GM23338 (cell line): ENCODE data around the gene TMEM61. TPM values are rescaled to one million over a fixed set of nuclear protein-coding genes. Genes with fewer than 3 reads are reported as not detected.
A peak's percentile ranks its signal among the peaks of the same experiment; 100 is the strongest.

ENCODE experiments used
- ATAC-seq: fragments of 200-7000 bp; cut with Tn5 transposase; 3 replicates; pipeline ENCODE4 v1.9.1; 2020
- DNase-seq: peaks from one replicate; pipeline ENCODE4 v3.0.0-alpha.2; 2015; ENCODE audit warnings: low spot score
- H2AFZ ChIP-seq: fragments of 200-600 bp; sonication (generic); 2 replicates; pipeline ENCODE4 v1.8.0; 2016; ENCODE audit warnings: antibody characterized with exemption, mild to moderate bottlenecking, moderate library complexity
- H3F3A ChIP-seq: fragments of 200-600 bp; sonication (generic); replicated peaks from 2 replicates; pipeline ENCODE4 v1.8.0; 2017; ENCODE audit warnings: antibody characterized with exemption, mixed run types, low read depth
- H3K27ac ChIP-seq: fragments of 200-600 bp; sonication (generic); 2 replicates; pipeline ENCODE4 v1.6.1; 2016; ENCODE audit warnings: low read depth
- H3K27me3 ChIP-seq: fragments of 200-600 bp; sonication (generic); 2 replicates; pipeline ENCODE4 v1.8.0; 2016; ENCODE audit warnings: mild to moderate bottlenecking, mixed run types, moderate library complexity; ENCODE audit not compliant: insufficient read depth
- H3K36me3 ChIP-seq: fragments of 200-600 bp; sonication (generic); 2 replicates; pipeline ENCODE4 v1.8.0; 2016; ENCODE audit warnings: mild to moderate bottlenecking; ENCODE audit not compliant: insufficient read depth
- H3K4me1 ChIP-seq: fragments of 200-600 bp; sonication (generic); 2 replicates; pipeline ENCODE4 v1.8.0; 2016; ENCODE audit warnings: mild to moderate bottlenecking, moderate library complexity; ENCODE audit not compliant: insufficient read depth
- H3K4me2 ChIP-seq: fragments of 200-600 bp; sonication (generic); 2 replicates; pipeline ENCODE4 v1.7.1; 2017; ENCODE audit warnings: mixed run types
- H3K4me3 ChIP-seq: fragments of 200-600 bp; sonication (generic); 2 replicates; pipeline ENCODE4 v1.6.1; 2016; ENCODE audit warnings: mixed run types
- H3K79me2 ChIP-seq: fragments of 200-600 bp; sonication (generic); replicated peaks from 2 replicates; pipeline ENCODE4 v1.8.0; 2017; ENCODE audit warnings: mild to moderate bottlenecking; ENCODE audit not compliant: insufficient read depth
- H3K9me2 ChIP-seq: fragments of 200-600 bp; sonication (generic); 2 replicates; pipeline ENCODE4 v1.8.0; 2017; ENCODE audit not compliant: insufficient read depth
- H4K20me1 ChIP-seq: fragments of 200-600 bp; sonication (generic); replicated peaks from 2 replicates; pipeline ENCODE4 v1.8.0; 2017; ENCODE audit warnings: mild to moderate bottlenecking; ENCODE audit not compliant: insufficient read depth
- H3K27ac Mint-ChIP-seq: 2 replicates; pipeline ENCODE4 v1.8.0; 2020; ENCODE audit warnings: inconsistent platforms, mild to moderate bottlenecking, moderate library complexity, mixed read lengths
- H3K27me3 Mint-ChIP-seq: 3 replicates; pipeline ENCODE4 v1.8.0; 2022; ENCODE audit warnings: low read depth, mild to moderate bottlenecking, moderate library complexity, mixed read lengths, inconsistent platforms; ENCODE audit not compliant: insufficient read depth, poor library complexity
- H3K36me3 Mint-ChIP-seq: 3 replicates; pipeline ENCODE4 v1.8.0; 2021; ENCODE audit warnings: low read depth, mild to moderate bottlenecking, inconsistent platforms, moderate library complexity, mixed read lengths
- H3K4me1 Mint-ChIP-seq: 3 replicates; pipeline ENCODE4 v1.8.0; 2020; ENCODE audit warnings: mild to moderate bottlenecking, inconsistent platforms, mixed read lengths
- H3K4me3 Mint-ChIP-seq: 3 replicates; pipeline ENCODE4 v1.8.0; 2021; ENCODE audit warnings: moderate library complexity, mild to moderate bottlenecking, inconsistent platforms, mixed read lengths
- H3K9me3 Mint-ChIP-seq: 3 replicates; pipeline ENCODE4 v1.8.0; 2020; ENCODE audit warnings: moderate library complexity, mild to moderate bottlenecking, inconsistent platforms, mixed read lengths
- EZH2 ChIP-seq: fragments of 200-600 bp; sonication (generic); IDR thresholded peaks from one replicate; pipeline ENCODE4 v1.8.0; 2017; ENCODE audit warnings: antibody characterized with exemption, mild to moderate bottlenecking, low read depth; ENCODE audit not compliant: unreplicated experiment
- EZH2phosphoT487 ChIP-seq: fragments of 200-600 bp; sonication (generic); IDR thresholded peaks from one replicate; pipeline ENCODE4 v1.8.1; 2018; ENCODE audit warnings: antibody characterized with exemption; ENCODE audit not compliant: unreplicated experiment
- JUNB ChIP-seq: IDR thresholded peaks from one replicate; pipeline ENCODE4 v1.6.1; 2016; ENCODE audit warnings: antibody characterized with exemption; ENCODE audit not compliant: unreplicated experiment
- STAT1 ChIP-seq: IDR thresholded peaks from one replicate; pipeline ENCODE4 v1.6.1; 2016; ENCODE audit warnings: antibody characterized with exemption; ENCODE audit not compliant: unreplicated experiment
- ZNF114 ChIP-seq: fragments of 250-450 bp; sonication (Bioruptor Pico); IDR thresholded peaks from 2 replicates; pipeline ENCODE4 v1.5.0; 2020; ENCODE audit warnings: mild to moderate bottlenecking, moderate library complexity
- ZNF331 ChIP-seq: fragments of 250-450 bp; sonication (Bioruptor Pico); IDR thresholded peaks from 2 replicates; pipeline ENCODE4 v1.5.0; 2020; ENCODE audit warnings: low read depth, mild to moderate bottlenecking, moderate library complexity
- polyA plus RNA-seq: library from polyadenylated mRNA; unstranded; fragments of >200 nt; fragmentation: Nextera tagmentation; extraction: Ambion mirVana; gene quantifications from 2 replicates; pipeline ENCODE4 v1.2.1, GENCODE V29; 2016
- total RNA-seq: library from RNA; depleted of rRNA; stranded (reverse); fragments of >200 nt; shearing (Covaris generic); gene quantifications from 2 replicates; pipeline ENCODE4 v1.2.3, GENCODE V29; 2014
- TF ChIP-seq, protein P1 (sequence below): IDR thresholded peaks from 2 replicates; pipeline ENCODE4 v1.6.1; 2016; ENCODE audit warnings: antibody characterized with exemption
- TF ChIP-seq, protein P2 (sequence below): IDR thresholded peaks from one replicate; pipeline ENCODE4 v1.6.1; 2018; ENCODE audit warnings: antibody characterized with exemption; ENCODE audit not compliant: unreplicated experiment

Gene TMEM61
- total and polyA plus RNA-seq, 2 experiments from 2014 or later, result 2.0 to 3.6 TPM

DNA sequence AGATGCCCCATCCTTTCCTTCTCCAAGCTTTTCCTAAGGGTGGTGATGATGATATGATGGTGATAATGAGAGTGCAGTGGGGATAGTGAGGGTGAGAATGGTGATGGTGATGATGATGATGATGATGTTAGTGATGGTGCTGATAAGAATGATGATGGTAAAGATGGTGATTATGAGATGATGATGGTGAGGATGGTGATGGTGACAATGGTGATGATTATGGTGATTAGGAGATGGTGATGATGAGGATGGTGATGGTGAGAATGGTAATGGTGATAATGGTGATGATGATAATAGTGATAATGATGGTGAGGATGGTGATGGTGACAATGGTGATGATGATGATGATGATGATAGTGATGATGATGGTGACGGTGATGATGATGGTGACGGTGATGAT is 22.3 kb downstream of the TMEM61 start (continued):
- TF ChIP-seq, protein P1, sequence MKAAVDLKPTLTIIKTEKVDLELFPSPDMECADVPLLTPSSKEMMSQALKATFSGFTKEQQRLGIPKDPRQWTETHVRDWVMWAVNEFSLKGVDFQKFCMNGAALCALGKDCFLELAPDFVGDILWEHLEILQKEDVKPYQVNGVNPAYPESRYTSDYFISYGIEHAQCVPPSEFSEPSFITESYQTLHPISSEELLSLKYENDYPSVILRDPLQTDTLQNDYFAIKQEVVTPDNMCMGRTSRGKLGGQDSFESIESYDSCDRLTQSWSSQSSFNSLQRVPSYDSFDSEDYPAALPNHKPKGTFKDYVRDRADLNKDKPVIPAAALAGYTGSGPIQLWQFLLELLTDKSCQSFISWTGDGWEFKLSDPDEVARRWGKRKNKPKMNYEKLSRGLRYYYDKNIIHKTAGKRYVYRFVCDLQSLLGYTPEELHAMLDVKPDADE, result no peak
- TF ChIP-seq EZH2phosphoT487 (no peak), ZNF331 (CRISPR knock-in tag) (no peak)
- TF ChIP-seq, protein P2, sequence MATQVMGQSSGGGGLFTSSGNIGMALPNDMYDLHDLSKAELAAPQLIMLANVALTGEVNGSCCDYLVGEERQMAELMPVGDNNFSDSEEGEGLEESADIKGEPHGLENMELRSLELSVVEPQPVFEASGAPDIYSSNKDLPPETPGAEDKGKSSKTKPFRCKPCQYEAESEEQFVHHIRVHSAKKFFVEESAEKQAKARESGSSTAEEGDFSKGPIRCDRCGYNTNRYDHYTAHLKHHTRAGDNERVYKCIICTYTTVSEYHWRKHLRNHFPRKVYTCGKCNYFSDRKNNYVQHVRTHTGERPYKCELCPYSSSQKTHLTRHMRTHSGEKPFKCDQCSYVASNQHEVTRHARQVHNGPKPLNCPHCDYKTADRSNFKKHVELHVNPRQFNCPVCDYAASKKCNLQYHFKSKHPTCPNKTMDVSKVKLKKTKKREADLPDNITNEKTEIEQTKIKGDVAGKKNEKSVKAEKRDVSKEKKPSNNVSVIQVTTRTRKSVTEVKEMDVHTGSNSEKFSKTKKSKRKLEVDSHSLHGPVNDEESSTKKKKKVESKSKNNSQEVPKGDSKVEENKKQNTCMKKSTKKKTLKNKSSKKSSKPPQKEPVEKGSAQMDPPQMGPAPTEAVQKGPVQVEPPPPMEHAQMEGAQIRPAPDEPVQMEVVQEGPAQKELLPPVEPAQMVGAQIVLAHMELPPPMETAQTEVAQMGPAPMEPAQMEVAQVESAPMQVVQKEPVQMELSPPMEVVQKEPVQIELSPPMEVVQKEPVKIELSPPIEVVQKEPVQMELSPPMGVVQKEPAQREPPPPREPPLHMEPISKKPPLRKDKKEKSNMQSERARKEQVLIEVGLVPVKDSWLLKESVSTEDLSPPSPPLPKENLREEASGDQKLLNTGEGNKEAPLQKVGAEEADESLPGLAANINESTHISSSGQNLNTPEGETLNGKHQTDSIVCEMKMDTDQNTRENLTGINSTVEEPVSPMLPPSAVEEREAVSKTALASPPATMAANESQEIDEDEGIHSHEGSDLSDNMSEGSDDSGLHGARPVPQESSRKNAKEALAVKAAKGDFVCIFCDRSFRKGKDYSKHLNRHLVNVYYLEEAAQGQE, result no peak

DNA sequence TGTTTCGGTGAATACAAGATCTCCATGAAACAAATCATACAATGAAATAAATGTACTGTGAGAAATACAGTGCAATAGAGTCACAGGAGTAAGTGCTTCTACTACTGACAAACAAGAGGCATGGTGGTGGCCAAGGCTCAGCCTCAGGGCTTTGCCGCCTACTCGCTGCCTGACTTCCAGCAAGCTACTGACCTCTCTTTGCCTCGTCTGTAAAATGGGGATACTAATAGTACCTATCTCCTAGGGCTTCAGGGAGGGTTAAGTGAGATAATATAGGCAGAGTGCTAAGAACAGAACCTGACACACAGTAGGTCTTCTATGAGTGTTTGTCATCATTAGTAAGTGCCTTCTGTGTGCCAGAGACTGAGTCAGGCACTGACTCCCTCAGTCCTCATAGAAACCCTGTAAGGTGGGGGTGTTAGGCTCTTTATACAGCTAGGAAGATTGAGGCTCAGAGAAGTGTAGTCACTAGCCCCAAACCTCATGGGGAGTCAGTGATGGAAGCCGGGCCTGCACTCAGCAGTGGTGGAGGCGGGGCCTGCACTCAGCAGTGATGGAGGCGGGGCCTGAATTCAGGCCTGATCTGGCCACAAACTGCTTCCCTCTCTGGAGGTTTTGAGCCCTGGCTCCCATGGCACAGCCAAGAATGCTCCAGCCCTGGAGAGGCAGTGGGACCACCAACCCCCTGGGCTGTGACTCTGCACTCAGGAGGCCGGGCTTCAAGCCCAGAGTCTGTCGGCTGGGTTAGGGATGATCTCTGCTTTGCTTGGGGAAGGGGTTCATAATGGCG is 25.1 kb downstream of the TMEM61 start:
- TF ChIP-seq ZNF331 (CRISPR knock-in tag), result no peak
- TF ChIP-seq STAT1, result no peak
- TF ChIP-seq EZH2, result no peak
- TF ChIP-seq ZNF114, result no peak
- no peak for TF ChIP-seq EZH2phosphoT487
- no peak for TF ChIP-seq JUNB
- Mint-ChIP-seq H3K27ac (no peak overlapping the region), H3K9me3 (peaks cover 17% of the 10 kb centered on the region), H3K4me3 (no peak overlapping the region), H3K36me3 (peaks cover 9% of the 10 kb centered on the region), H3K4me1 (peaks cover 4% of the 10 kb centered on the region), H3K27me3 (no peaks in the 10 kb centered on the region)
- H4K20me1 ChIP-seq, result no peaks in the 10 kb centered on the region
- no peaks in the 10 kb centered on the region for H3K36me3 ChIP-seq
- ATAC-seq, result peak; percentile 77
- no peak overlapping the region for H3K27ac ChIP-seq
- no peaks in the 10 kb centered on the region for H3F3A ChIP-seq
- H3K4me3 ChIP-seq, result no peak overlapping the region
- H3K4me2 ChIP-seq, result no peak overlapping the region
- DNase-seq, result peak; percentile 54
- peaks cover 9% of the 10 kb centered on the region; the same call in 1 of the 2 replicates for H3K27me3 ChIP-seq
- peaks cover 6% of the 10 kb centered on the region; the same call in 1 of the 2 replicates for H3K4me1 ChIP-seq
- H3K9me2 ChIP-seq, result no peaks in the 10 kb centered on the region
- no peaks in the 10 kb centered on the region for H3K79me2 ChIP-seq
- 0 out of 2 replicates have a peak overlapping the region, but pooled peaks have one; percentile 69 for H2AFZ ChIP-seq
